Activated CD4-positive, alpha-beta T cell treated with anti-CD3 and anti-CD28 coated beads, Interleukin-2, Interleukin-4, amounts not matched to agents 100 ng/mL and 50 ng/mL, durations not matched to agents 16 hours and 8 hours (primary cell): Measurements from ENCODE around the gene EFCAB6.

Experiments used
- DNase-seq: peaks from one replicate; pipeline ENCODE4 v3.0.0-alpha.2; 2020; ENCODE audit warnings: low spot score

The EFCAB6 gene

DNA sequence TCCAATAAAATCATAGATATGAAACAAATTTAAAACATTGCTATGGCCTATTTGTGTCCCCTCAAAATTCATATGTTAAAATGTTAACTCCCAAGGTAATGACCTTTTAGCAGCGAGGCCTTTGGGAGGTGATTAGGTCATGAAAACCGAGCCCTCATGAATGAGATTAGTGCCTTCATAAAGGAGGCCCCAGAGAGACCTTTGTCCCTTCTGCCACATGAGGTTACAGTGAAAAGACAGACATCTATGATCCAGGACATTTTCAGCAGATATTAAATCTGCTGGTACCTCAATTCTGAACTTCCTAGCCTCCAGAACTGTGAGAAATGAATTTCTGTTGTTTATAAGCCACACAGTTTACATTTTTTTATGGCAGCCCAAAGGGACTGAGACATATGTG is 228.6 kb downstream of the EFCAB6 start:
- DNase-seq = no peak

DNA sequence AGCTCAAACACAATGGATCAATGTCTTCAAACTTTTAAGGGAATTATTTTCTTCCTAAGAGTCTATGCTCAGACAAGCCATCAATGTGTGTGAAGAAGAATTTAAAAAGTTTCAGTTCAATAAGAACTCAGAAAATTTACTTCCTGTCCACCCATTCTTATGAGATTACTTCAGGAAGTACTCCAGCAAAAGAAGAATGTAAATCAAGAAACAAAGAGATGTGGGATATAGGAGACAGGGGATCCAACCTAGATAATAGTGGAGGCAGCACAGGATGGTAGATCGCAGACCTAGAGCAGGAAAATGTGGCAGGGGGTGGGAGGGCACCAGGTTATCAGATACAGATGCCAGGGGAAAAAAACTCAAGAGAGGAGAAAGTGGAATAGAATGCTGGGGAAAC is 229.7 kb downstream of the EFCAB6 start:
- no peak for DNase-seq

GRCh38 chr22:43580271-43580750 is 231.8 kb downstream of the EFCAB6 start:
- no peak for DNase-seq

DNA sequence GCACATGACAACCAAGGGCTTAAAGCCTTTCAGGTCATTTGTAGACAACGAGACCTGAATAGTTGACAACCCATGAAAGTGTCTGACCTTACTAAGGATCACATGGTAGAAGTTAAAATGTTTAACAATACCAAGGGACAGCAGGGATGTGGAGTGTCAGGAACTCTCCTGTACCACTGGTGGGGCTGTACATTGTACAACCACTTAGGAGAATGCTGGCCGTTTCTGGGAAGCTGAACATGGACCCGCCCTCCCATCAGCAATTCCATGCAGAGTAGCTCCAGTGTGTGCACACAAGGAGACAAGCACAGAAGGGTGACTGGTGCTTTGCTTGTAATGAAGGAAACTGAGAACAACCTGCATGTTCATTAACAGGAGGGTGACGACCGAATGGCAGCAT is 237.4 kb downstream of the EFCAB6 start:
- no peak for DNase-seq

DNA sequence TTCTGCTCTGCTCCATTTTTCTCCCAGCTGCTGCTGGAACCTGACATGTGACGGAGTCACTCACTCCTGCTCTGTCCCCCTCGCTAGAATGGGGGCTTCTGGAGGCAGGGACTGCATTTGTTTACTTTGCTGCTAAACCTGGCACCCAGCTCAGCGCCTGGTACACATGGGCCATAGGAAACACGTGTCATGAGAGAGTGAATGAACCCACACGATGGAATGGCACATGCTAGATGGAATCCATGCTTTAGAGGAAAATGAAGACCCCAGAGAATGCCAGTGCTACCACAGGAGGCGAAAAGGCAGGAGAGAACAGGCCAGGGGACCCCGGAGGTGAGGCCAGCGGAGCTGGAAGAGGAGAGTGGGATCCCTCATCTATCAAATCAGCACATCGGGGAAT is 239.4 kb downstream of the EFCAB6 start:
- DNase-seq = no peak

GRCh38 chr22:43571181-43571580 is 240.9 kb downstream of the EFCAB6 start:
- no peak for DNase-seq

GRCh38 chr22:43570531-43571165 is 241.5 kb downstream of the EFCAB6 start:
- no peak for DNase-seq

GRCh38 chr22:43569111-43569510 is 243.0 kb downstream of the EFCAB6 start:
- DNase-seq = no peak

GRCh38 chr22:43567691-43568324 is 244.3 kb downstream of the EFCAB6 start:
- no peak for DNase-seq

DNA sequence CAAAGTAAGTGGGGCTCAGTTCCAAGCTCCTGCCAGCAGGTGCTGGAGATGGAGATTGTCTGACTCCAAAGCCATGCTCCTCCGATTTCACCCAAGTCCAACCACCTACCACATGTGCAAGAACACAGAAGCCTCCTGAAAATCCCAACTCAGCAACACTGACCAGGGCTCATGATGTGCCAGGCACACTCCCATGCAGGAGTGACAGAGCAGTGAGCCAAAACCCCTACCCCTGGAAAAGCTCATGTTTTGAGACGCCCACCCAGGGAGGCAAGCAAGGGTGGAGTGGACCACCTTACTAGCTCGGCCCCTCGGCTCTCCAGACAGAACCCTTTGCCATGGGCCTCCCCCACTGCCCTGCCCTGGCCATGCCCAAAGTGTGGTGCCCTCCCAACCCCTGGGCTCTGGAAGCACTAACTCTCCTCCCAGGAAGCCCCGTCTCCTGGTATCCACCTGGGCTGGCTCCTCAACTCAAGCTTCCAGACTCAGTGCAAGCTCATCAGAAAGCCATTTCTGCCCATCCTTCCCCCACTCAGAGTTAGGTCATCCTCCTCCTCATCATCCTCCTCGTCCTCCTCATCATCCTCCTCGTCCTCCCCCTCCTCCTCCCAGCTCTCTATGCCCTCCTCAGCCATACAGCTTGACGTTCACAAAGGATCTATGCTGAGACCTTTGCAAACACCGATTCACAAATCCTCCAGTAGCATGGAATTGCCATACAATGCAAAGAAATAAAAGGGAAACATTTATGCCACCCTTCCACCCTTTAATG is 245.4 kb downstream of the EFCAB6 start:
- DNase-seq = no peak

GRCh38 chr22:43566021-43566420 is 246.1 kb downstream of the EFCAB6 start:
- DNase-seq = no peak

DNA sequence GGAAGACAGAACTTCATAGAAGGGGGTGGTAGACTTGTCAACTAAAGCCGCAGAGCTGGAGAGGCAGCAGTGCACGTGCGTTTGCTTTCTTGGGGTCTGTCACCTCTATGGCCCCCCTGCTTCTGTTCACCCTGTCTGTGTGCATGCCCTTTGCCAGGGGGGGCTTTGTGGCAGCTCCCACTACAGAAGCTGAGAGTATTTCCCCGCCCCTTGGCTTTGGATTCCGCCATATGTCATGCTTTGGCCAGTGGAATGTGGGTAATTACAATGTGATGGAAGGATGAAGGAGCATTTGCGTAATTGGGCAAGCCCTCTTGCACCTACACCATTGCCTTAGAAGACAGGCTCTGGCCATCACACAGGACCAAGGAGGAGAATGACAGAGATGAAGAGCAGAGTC is 247.2 kb downstream of the EFCAB6 start:
- no peak for DNase-seq

GRCh38 chr22:43563571-43563970 is 248.5 kb downstream of the EFCAB6 start:
- no peak for DNase-seq

DNA sequence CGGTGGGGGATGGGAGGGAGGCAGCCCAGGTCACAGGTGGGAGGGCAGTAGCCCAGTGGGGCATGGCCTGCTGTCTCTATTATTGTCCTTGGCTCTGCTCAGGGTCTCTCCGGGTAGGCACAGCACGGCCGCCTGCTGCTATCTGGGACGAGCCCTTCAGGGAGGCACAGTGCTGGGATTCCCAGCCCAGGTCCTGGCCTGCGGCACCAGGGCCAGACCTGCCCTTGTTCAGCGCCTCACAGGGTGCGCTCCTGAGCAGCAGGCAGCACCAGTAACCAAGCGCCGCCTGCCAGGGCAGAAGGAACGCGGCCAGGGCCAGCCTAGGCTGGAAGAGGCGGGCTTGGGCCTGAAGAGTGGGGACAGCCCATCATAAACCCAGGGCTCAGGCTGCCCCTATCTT is 249.3 kb downstream of the EFCAB6 start:
- DNase-seq = no peak

DNA sequence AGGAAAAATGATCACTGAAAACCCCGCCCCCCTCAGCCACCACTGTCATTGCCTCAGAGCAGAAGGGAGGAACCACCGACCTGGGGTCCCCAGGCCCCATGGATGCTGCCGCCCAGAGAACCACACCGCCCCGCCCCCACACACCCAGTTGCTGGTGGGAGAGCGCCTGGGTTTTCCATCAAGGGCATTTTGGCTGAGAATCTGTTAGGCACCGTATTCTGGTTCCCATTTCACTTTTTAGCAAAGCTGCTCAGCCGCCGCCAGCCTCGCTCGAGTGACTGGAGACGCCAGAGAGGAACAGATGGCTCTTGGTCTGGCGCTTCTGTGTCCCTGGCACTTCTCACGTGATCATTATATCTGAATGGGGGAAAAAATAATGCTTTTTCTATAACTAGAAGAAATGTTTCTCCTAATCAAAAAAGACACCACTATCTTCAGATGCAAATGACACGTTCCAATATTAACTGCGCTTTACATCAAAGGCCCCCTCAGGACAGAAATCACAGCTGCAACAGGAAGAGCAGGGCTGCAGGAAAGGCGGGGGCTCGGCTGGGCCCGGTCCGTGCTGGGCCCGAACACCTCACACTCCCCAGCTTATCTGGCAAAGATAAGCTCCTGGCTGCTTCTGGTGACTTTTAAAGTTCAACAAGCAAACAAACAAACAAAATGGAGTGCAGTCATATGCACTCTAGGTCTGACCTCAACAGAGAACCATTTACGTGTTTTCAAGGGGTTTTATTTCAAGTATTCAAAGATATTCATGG is 250.5 kb downstream of the EFCAB6 start:
- DNase-seq = no peak

GRCh38 chr22:43560651-43561050 is 251.5 kb downstream of the EFCAB6 start:
- no peak for DNase-seq

DNA sequence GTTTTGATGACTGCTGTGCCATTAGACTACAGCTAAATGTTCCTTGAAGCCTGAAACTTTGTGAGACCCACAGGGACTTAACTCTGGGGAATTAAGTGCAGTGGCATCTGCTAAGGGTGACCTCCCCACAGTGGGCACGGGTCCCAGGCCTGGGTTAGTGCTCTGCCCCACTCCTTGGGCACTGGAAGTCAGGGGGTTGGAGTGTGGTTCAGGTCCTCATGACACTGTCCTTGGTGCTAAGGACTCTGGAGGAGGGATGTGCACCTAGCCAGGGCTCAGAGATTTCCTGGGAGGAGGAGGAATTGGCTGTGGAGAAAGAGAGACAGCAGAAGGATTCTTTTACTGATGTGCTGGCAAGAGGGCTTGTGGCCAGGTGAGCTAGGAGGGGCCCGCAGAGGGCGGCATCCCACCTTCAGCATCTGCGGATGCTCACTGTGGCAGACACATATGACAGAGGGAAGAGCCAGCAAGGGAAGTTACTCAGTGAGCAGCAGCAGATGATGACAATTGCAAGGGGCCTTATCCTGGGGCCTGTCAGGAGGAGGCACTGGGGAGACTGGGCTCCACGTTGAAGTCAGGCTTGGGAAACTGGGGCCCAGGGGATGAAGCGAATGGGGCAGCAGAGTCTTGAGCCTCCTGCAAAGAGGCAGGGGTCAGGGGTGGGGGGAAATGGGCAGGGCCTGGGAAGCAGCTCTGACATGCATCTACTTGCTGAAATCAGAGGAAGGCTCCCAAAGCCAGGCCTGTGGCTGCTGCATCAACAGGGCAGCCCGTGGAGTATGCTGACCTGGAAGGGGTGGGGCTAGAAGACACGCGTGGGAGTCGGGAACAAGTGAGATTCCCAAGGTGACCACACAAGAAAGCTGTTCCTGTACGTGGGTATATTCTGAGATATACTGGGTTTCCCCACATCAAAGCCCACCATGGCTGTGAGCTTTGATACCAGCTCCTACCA is 256.3 kb downstream of the EFCAB6 start:
- no peak for DNase-seq

DNA sequence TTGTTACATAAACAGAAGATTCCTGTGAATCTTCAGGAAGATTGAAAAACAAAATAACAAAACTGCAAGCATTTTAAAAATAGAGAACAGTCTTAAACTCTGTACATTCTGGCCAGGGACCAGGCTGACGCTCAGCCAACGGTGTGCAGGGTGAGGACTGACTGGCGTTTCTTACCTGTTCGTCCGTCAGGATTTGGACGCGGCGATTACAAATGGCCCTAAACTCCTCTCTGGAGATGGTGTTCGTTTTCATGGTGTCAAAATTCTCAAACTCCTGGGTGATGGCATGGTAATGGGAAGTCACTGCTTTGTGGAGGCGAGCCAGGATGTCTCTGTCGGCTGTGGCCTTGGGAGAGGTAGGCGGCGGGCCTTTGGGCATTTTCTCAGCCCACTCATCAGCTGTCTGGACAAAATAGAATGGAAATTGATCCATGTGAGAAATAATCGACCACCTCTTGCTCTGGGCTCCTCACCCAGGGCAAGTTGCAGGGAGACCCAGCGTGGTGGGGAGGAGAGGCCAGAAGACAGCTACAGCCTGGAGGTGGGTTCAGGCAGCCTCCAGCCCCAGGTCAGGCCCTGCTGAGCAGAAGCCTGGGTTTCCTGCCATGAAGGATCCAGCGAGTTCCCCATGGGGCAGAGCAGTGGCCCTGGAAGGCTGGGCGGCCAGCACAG is 257.3 kb downstream of the EFCAB6 start:
- DNase-seq = no peak

DNA sequence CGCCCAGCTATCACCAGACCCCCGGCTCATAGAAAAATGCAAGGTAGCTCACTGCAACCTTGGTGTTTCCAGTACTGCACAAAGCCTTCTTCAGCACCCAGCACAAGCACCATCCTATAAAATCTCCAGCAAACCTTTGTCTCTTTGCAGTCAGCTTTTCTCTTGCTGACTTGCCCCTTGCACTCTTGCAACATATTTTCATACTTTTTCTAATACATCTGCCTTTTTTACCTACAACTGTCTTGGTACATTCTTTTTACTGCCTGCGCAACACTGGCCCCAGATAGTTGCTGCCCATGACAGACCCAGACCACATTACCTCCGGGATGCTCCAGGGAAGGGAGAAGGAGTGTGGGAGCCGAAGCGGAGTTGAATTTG is 257.9 kb downstream of the EFCAB6 start:
- DNase-seq = no peak

DNA sequence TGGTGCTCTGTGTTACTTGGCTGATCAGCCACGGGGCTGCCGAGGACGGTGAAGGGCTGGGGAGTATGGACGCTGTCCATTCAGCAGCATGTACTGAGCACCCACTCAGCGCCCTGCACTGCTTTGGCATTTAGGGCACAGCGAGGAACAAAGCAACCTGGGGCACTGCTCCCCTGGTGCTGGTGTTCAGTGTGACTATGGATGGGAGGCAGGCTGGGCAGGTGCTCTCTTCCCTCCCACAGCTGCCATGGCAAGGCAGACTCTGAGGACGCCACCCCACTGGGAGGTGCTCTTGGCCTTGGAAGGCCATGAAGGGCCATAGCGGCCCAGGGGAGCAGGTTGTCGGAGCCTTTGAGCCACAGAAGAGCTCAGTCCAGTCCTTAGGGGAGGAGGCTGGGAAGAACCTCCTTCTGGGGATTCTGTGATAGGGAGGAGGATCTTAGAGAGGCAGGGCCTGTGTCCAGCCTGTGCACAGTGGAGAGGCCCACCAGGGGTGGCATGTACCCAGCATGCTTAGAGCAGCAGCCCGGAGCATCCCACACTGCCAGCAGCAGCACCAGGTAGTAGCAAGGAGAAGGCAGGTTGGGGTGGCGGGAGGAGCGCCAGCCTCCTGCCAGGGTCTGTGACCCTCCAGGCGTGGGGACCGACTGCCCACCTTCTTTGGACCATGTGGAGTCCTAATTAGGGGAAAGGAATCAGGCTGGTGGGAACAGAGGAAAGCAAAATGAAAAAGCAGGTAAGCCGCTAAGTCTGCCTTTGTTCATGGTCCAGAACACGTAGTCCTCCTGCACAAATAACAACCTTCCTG is 258.4 kb downstream of the EFCAB6 start:
- no peak for DNase-seq
